Neural cell (in vitro differentiated cells): ENCODE results near the gene SETD9. TPM values are rescaled to one million over a fixed set of nuclear protein-coding genes. Genes with fewer than 3 reads are reported as not detected.

Source experiments
- H2AFZ ChIP-seq: fragments of 200-600, 300-800 bp; sonication (generic), shearing (Covaris generic); 2 replicates; pipeline ENCODE4 v1.6.0; 2014; ENCODE audit warnings: low read depth, mild to moderate bottlenecking, antibody characterized with exemption, low read length, moderate library complexity
- H3F3A ChIP-seq: fragments of 200-600 bp; shearing (Covaris generic); 2 replicates; pipeline ENCODE4 v1.6.1; 2016; ENCODE audit warnings: mild to moderate bottlenecking, moderate library complexity, mixed read lengths, antibody characterized with exemption, low read length; ENCODE audit not compliant: insufficient read depth, poor library complexity, severe bottlenecking
- H3K27ac ChIP-seq: fragments of 200-600, 300-800 bp; sonication (generic), shearing (Covaris generic); 2 replicates; pipeline ENCODE4 v1.5.1; 2014; ENCODE audit warnings: mild to moderate bottlenecking, low read length, moderate library complexity
- H3K27me3 ChIP-seq: fragments of 300-800, 200-600 bp; sonication (generic), shearing (Covaris generic); 2 replicates; pipeline ENCODE4 v1.6.0; 2014; ENCODE audit warnings: mild to moderate bottlenecking, low read depth, low read length, moderate library complexity; ENCODE audit not compliant: insufficient read depth
- H3K36me3 ChIP-seq: fragments of 300-800, 200-600 bp; sonication (generic), shearing (Covaris generic); 2 replicates; pipeline ENCODE4 v1.5.1; 2014; ENCODE audit warnings: mild to moderate bottlenecking, antibody characterized with exemption, low read length, moderate library complexity; ENCODE audit not compliant: insufficient read depth
- H3K4me2 ChIP-seq: fragments of 300-800, 200-600 bp; sonication (generic), shearing (Covaris generic); 2 replicates; pipeline ENCODE4 v1.6.0; 2014; ENCODE audit warnings: mild to moderate bottlenecking, low read length
- H3K4me3 ChIP-seq: fragments of 300-800, 200-600 bp; sonication (generic), shearing (Covaris generic); 2 replicates; pipeline ENCODE4 v1.5.1; 2014; ENCODE audit warnings: mild to moderate bottlenecking, low read length, moderate library complexity
- H3K79me2 ChIP-seq: fragments of 200-600 bp; shearing (Covaris generic); replicated peaks from 2 replicates; pipeline ENCODE4 v1.6.0; 2014; ENCODE audit warnings: mild to moderate bottlenecking, low read length, moderate library complexity; ENCODE audit not compliant: insufficient read depth
- H3K9ac ChIP-seq: fragments of 300-800, 200-600 bp; sonication (generic), shearing (Covaris generic); 2 replicates; pipeline ENCODE4 v1.6.1; 2016; ENCODE audit warnings: mild to moderate bottlenecking, low read length, mixed read lengths
- H3K9me2 ChIP-seq: fragments of 200-600 bp; shearing (Covaris generic); 2 replicates; pipeline ENCODE4 v1.6.1; 2016; ENCODE audit warnings: mild to moderate bottlenecking, low read length, mixed read lengths; ENCODE audit not compliant: insufficient read depth
- H3K9me3 ChIP-seq: fragments of 200-600, 300-800 bp; sonication (generic), shearing (Covaris generic); 2 replicates; pipeline ENCODE4 v1.6.1; 2016; ENCODE audit warnings: mild to moderate bottlenecking, mixed run types, low read length, moderate library complexity, mixed read lengths
- H4K20me1 ChIP-seq: fragments of 200-600 bp; shearing (Covaris generic); 2 replicates; pipeline ENCODE4 v1.6.1; 2016; ENCODE audit warnings: mild to moderate bottlenecking, mixed run types; ENCODE audit not compliant: insufficient read depth
- EP300 ChIP-seq: fragments of 450-650 bp; conservative IDR thresholded peaks from 2 replicates; pipeline ENCODE4 v1.6.1; 2014; ENCODE audit warnings: antibody characterized with exemption, mild to moderate bottlenecking, moderate library complexity; ENCODE audit not compliant: poor library complexity, severe bottlenecking
- EZH2 ChIP-seq: fragments of 200-600, 300-800 bp; shearing (Covaris generic), sonication (generic); IDR thresholded peaks from 2 replicates; pipeline ENCODE4 v1.6.1; 2014; ENCODE audit warnings: antibody characterized with exemption, low read length, borderline replicate concordance, mild to moderate bottlenecking; ENCODE audit not compliant: insufficient read depth, poor library complexity, severe bottlenecking
- MXI1 ChIP-seq: fragments of 450-650 bp; conservative IDR thresholded peaks from 2 replicates; pipeline ENCODE4 v1.6.1; 2014; ENCODE audit warnings: antibody characterized with exemption, mild to moderate bottlenecking; ENCODE audit not compliant: poor library complexity, severe bottlenecking
- POLR2AphosphoS5 ChIP-seq: IDR thresholded peaks from 2 replicates; pipeline ENCODE4 v1.6.1; 2012
- RAD21 ChIP-seq: fragments of 450-650 bp; conservative IDR thresholded peaks from 2 replicates; pipeline ENCODE4 v1.6.1; 2014; ENCODE audit warnings: antibody characterized with exemption, mild to moderate bottlenecking, moderate library complexity
- SMC3 ChIP-seq: fragments of 450-650 bp; conservative IDR thresholded peaks from 2 replicates; pipeline ENCODE4 v1.6.1; 2014; ENCODE audit warnings: antibody characterized with exemption, mild to moderate bottlenecking, moderate library complexity; ENCODE audit not compliant: poor library complexity
- TAF1 ChIP-seq: IDR thresholded peaks from 2 replicates; pipeline ENCODE4 v1.6.1; 2012; ENCODE audit warnings: low read depth
- polyA plus RNA-seq: library from polyadenylated mRNA; depleted of rRNA; stranded (reverse); fragments of >200 nt; gene quantifications from 2 replicates; pipeline ENCODE4 v1.2.3, GENCODE V29; 2014
- TF ChIP-seq, protein P1 (sequence below): fragments of 450-650 bp; IDR thresholded peaks from 2 replicates; pipeline ENCODE4 v1.5.1; 2014; ENCODE audit warnings: antibody characterized with exemption, mild to moderate bottlenecking, moderate library complexity; ENCODE audit not compliant: poor library complexity, severe bottlenecking
- TF ChIP-seq, protein P2 (sequence below): IDR thresholded peaks from 2 replicates; pipeline ENCODE4 v1.6.1; 2012; ENCODE audit warnings: borderline replicate concordance

Gene SETD9
- polyA plus RNA-seq, 1 donor from 2014 or later: 11.4 TPM

DNA sequence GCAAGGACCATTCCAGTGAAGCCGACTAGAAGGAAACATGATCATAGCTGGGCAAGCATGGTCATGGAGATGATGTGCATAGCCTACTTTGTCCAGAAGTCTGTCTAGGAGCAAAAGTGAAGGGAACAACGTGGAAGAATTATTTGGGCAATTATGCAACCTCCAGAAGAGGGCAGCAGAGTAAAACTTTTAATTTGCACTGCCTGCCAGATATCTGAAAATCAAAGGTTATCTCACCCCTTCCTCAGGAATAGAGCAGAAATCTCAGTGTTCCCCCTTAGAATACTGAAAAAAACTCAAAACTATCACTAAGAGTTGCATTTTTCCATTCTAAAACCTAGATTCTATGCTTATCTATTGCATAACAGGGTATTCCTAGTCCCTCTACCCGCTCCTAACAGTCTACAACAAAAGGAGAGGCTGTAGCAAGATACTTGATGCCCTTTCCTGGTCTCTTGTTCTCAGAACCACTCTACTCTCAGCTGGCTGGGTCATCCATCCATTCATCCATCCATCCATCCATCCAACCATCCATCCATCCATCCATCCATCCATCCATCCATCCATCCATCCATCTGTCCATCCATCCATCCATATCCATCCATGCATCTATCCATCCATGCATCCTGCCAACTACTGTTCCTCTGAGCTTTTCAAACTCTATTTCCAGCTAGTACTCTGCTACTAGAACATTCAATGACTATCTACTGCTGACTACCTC is 8.4 kb upstream of the SETD9 start:
- Histone ChIP-seq H3K27ac (no peak overlapping the region), H3K4me3 (no peak overlapping the region), H3K9me3 (no peaks in the 10 kb centered on the region), H3K9ac (no peak overlapping the region), H2AFZ (no peak overlapping the region), H3K79me2 (no peaks in the 10 kb centered on the region), H3K4me2 (no peak overlapping the region), H4K20me1 (no peaks in the 10 kb centered on the region), H3K27me3 (no peaks in the 10 kb centered on the region), H3K9me2 (no peaks in the 10 kb centered on the region), H3F3A (no peaks in the 10 kb centered on the region), H3K36me3 (no peaks in the 10 kb centered on the region)
- no peak for TF ChIP-seq POLR2AphosphoS5
- peak; percentile 59 for TF ChIP-seq SMC3
- TF ChIP-seq, protein P1, sequence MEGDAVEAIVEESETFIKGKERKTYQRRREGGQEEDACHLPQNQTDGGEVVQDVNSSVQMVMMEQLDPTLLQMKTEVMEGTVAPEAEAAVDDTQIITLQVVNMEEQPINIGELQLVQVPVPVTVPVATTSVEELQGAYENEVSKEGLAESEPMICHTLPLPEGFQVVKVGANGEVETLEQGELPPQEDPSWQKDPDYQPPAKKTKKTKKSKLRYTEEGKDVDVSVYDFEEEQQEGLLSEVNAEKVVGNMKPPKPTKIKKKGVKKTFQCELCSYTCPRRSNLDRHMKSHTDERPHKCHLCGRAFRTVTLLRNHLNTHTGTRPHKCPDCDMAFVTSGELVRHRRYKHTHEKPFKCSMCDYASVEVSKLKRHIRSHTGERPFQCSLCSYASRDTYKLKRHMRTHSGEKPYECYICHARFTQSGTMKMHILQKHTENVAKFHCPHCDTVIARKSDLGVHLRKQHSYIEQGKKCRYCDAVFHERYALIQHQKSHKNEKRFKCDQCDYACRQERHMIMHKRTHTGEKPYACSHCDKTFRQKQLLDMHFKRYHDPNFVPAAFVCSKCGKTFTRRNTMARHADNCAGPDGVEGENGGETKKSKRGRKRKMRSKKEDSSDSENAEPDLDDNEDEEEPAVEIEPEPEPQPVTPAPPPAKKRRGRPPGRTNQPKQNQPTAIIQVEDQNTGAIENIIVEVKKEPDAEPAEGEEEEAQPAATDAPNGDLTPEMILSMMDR: peak; percentile 56
- peak; percentile 55 for TF ChIP-seq RAD21

DNA sequence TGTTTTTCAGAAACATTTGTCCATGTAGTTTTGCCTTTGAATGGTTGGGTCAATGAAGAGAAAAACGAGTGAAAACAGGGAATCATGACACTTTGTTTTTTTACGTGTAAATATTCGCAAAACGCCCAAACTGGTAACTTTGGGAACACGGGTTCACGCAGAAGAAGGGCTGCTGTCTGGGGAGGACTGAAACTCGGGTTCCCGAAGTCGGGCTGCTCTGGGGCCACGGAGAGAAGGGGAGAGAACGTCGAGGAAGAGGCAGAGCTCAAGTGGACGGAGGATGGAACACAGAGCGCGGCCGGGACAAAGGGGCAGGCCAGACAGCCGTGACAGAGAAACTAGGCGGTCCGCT is 478 bp upstream of the SETD9 start:
- Histone ChIP-seq H3K27ac (peak overlapping the region; percentile 15), H3K9ac (peak overlapping the region; percentile 55), H3K4me2 (no peak overlapping the region), H2AFZ (peak overlapping the region; percentile 28), H3K27me3 (no peaks in the 10 kb centered on the region), H4K20me1 (no peaks in the 10 kb centered on the region), H3K9me2 (no peaks in the 10 kb centered on the region), H3K4me3 (peak overlapping the region; percentile 78), H3F3A (no peaks in the 10 kb centered on the region), H3K9me3 (no peaks in the 10 kb centered on the region), H3K79me2 (no peaks in the 10 kb centered on the region), H3K36me3 (no peaks in the 10 kb centered on the region)
- TF ChIP-seq MXI1 (no peak), POLR2AphosphoS5 (no peak), EZH2 (no peak), TAF1 (no peak), RAD21 (no peak), SMC3 (no peak), EP300 (no peak)
- TF ChIP-seq, protein P1: no peak
- TF ChIP-seq, protein P2, sequence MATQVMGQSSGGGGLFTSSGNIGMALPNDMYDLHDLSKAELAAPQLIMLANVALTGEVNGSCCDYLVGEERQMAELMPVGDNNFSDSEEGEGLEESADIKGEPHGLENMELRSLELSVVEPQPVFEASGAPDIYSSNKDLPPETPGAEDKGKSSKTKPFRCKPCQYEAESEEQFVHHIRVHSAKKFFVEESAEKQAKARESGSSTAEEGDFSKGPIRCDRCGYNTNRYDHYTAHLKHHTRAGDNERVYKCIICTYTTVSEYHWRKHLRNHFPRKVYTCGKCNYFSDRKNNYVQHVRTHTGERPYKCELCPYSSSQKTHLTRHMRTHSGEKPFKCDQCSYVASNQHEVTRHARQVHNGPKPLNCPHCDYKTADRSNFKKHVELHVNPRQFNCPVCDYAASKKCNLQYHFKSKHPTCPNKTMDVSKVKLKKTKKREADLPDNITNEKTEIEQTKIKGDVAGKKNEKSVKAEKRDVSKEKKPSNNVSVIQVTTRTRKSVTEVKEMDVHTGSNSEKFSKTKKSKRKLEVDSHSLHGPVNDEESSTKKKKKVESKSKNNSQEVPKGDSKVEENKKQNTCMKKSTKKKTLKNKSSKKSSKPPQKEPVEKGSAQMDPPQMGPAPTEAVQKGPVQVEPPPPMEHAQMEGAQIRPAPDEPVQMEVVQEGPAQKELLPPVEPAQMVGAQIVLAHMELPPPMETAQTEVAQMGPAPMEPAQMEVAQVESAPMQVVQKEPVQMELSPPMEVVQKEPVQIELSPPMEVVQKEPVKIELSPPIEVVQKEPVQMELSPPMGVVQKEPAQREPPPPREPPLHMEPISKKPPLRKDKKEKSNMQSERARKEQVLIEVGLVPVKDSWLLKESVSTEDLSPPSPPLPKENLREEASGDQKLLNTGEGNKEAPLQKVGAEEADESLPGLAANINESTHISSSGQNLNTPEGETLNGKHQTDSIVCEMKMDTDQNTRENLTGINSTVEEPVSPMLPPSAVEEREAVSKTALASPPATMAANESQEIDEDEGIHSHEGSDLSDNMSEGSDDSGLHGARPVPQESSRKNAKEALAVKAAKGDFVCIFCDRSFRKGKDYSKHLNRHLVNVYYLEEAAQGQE: no peak
